CD4-positive, alpha-beta T cell treated with Interferon alpha-2 for 1 hour (primary cell): Measurements from ENCODE around the gene ZNF827.
A peak's percentile ranks its signal among the peaks of the same experiment; 100 is the strongest.

Experiments used
- DNase-seq, 2 donors: peaks; one replicate each; pipeline ENCODE4 v3.0.0-alpha.2; 2020 to 2022

The ZNF827 gene

GRCh38 chr4:145821766-145822165 is 116.9 kb downstream of the ZNF827 start:
- DNase-seq, result no peak

DNA sequence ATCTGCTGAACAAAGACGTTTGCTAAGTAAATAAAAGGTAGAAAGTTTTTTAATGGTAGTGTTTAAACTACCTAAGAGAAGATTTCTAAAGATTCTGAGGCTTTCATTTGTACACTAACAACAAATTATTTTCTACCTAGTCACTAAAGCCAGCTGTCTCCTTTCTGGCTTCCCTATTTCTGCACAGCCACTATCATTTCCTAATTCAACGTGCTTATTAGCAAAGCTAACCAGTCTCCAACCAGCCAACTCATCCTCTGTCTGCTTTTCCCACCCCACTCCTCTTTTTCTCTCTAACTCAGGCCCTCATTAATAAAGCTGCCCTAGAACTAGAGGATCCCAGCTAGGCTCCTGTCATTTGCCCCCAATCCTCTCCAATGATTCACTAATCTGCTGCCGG is 118.2 kb downstream of the ZNF827 start:
- no peak for DNase-seq

GRCh38 chr4:145819853-145820181 is 118.8 kb downstream of the ZNF827 start:
- no peak for DNase-seq

DNA sequence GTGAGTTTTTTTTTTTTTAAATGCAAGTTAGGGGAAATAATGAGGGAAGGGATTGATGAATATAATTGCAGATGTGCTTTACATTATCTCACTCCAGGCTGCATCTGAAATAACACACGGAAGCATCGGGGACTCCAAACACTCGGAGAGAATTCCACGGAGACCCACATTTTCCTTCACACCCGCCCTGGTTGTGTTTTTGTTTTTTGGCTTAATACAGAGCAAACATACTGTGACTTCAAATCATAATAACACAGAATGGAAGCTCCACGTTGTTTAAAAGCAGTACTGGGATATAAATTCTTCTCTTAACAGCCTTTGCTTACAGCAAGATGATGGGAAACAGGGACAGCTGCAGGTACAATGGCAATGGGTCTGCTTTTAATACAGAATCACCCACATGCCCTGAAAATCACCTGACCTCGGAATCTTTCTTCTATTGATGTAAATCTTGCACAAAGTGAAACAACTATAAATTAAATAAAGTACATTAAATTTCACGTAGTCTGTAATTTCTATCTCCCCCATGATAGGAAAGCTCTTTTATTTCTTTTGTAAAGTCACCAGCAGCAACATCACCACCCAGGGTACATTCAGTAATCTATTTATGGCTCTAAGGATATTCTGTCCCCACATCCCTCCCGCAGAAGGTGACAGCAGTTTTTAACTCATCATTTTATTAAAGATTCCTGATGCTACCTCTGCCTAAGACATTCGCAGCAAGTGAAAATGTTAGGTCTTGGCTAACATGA is 119.3 kb downstream of the ZNF827 start:
- no peak for DNase-seq

DNA sequence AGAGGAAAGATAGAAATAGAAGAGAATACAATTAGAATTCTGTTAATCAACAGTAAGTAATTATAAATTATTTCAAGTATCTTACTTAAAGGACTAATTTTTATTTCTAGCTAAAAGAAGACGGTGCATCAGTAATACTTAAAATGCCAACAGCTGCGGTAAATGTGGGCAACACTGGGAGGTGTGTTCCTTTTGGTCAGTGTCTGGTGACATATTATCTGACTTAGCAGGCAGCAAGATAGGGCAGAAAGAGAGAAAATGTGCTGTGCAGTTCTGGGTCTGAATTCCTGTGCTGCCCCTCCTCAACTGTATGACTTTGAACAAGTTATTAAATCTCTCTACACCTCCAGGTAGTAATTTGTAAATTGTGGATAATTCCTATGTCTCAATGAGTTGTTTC is 120.6 kb downstream of the ZNF827 start:
- DNase-seq, result no peak

GRCh38 chr4:145816091-145816490 is 122.5 kb downstream of the ZNF827 start:
- DNase-seq, result no peak

- no peak for DNase-seq
Measured at GRCh38 chr4:145815626-145816025, 123.0 kb downstream of the ZNF827 start.

- DNase-seq, result no peak
Measured at GRCh38 chr4:145815027-145815612, 123.5 kb downstream of the ZNF827 start.

DNA sequence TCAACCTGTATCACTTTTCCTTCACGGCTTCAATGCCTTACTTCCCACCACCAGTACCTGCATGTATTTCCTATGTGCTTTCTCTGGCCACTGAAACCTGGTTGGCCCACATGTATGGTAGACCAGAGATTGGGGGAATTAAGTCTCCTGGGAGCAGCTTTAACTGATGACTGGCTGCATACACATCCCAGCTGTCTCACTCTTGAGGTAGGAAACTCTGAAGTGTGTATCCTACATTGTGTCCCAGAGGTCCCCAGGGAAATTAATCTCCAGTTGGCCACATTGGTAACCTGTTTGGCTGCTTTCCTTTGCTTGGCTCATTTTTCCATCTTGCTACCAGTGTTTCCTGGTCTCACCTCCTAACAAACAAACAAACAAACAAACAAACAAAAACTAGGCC is 124.4 kb downstream of the ZNF827 start:
- DNase-seq, result no peak

DNA sequence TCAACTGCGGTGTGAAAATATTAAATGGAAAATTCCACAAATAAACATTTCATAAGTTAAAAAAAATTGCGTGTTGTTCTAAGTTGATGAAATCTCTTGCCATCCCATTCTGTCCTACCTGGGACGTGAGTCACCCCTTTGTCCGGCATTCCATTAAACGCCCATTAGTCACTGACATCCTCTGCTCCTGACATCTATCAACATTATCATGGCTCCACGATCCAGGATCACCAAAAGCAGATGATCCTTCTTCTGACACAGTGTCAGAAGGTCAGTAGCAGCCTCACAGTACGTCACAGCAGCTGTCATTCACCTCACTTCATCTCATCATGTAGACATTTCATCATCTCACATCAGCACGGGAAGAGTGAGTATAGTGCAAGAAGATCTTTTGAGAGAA is 125.7 kb downstream of the ZNF827 start:
- DNase-seq, result no peak

GRCh38 chr4:145808848-145809512 is 129.6 kb downstream of the ZNF827 start:
- DNase-seq, result no peak

DNA sequence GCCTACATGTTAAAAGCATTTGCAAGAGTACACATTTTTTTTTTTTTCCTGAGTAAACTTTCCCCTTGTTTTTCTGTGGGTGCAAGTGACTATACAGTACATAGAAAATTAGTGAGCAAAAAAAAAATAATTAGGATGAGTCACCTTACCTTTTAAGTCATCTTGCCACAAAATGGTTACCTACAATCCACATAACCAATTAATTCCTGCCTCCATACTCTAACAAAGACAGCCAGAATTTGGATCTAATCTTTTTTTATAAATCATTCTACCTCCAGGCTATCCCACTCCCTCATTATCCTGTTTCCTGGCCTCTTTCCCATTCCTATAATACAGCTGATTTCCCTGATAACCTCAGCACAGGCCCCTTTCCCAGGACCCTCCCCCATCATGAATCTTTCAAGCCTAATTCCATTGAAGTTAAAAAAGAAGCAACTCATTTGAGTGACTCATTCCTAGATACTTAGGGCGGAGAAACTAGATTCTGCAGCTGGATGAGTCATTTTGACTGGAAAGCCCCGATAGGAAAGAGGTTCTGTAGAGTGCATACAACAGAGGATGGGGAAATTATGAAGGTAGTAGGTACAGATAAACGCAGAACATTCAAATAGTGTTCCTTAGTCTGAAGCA is 130.5 kb downstream of the ZNF827 start:
- peak; percentile 14 for DNase-seq

DNA sequence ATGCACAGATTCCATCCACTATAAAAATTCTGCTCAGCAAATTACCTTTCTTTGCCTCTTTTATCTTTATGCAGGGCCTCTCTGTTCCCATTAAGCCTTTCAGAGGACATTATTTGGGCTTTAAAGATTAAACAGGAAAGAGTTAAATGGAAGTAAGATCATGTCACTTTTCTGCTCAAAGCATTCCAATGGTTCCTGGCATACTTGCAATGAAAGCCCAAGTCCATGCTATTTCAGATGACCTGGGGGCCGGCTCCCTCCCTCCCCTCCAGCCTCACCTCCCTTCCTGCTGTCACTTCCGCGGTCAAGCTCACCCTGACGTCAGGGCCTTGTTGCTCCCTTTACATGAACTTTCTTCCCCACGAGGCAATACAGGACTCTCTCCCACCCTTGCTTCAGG is 133.1 kb downstream of the ZNF827 start:
- no peak for DNase-seq

GRCh38 chr4:145804116-145804515 is 134.5 kb downstream of the ZNF827 start:
- no peak for DNase-seq

- no peak for DNase-seq
Measured at GRCh38 chr4:145799223-145799622, 139.4 kb downstream of the ZNF827 start.

- DNase-seq, result no peak
Measured at GRCh38 chr4:145797278-145797677, 141.3 kb downstream of the ZNF827 start.

- no peak for DNase-seq
Measured at GRCh38 chr4:145796346-145796745, 142.3 kb downstream of the ZNF827 start.

- DNase-seq, result no peak
Measured at GRCh38 chr4:145795521-145795920, 143.1 kb downstream of the ZNF827 start.

GRCh38 chr4:145792429-145792828 is 146.2 kb downstream of the ZNF827 start:
- DNase-seq, result no peak

GRCh38 chr4:145791988-145792387 is 146.6 kb downstream of the ZNF827 start:
- no peak for DNase-seq

GRCh38 chr4:145788755-145789154 is 149.9 kb downstream of the ZNF827 start:
- DNase-seq, result no peak

DNA sequence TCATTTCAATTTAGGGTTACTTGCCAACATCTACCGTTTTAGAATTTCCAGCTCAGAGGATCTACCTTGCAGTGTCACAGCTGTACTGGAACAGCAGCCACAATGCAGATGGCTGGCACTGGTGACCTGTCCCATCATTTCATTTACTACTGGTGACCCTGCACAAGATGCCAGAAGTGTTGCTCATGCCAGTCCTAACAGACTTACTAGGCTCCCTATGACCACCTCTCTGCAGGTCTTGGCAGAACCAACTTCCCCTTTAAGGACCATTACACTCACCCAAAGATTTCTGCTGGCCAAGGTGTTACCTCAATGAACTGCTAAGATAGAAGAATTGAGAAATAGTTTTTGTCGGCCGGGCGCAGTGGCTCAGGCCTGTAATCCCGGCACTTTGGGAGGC is 151.8 kb downstream of the ZNF827 start:
- DNase-seq, result no peak

DNA sequence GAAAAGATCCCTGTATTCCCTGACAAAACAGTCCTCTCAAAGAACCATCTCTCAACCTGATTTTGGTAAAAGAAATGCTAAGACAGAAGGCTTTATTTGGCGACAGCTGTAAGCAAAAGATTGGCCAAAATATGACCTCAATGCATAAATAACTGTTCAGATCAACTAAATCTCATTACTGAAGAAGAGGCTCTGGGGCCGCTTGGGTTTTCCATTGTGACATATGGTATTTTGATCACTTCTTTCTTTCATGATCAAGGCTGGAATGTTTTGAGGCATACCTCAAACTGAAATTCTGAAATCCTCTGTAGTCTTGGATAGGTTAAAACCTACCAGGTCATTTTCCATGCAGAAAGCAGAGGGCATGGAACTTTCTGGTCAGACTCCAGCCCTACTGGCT is 152.4 kb downstream of the ZNF827 start:
- no peak for DNase-seq

- no peak for DNase-seq
Measured at GRCh38 chr4:145785391-145786008, 153.1 kb downstream of the ZNF827 start.
